K562 (cell line): ENCODE results near the gene SFRP2.

Source experiments
- ATF4 ChIP-seq: fragments of 450-650 bp; formaldehyde crosslinking; IDR thresholded peaks from 2 replicates; pipeline ENCODE4 v1.4.0; 2022; ENCODE audit warnings: mild to moderate bottlenecking, moderate library complexity
- CTCF ChIP-seq, 3 experiments: IDR thresholded peaks in 2 of 3; conservative IDR thresholded peaks in 1 of 3; 2 replicates each; pipeline ENCODE4 v1.5.1; 2011 to 2012; ENCODE audit warnings: low read length in 3 of 3, mild to moderate bottlenecking in 3 of 3, control low read depth in 2 of 3, improper control_type of control experiment in 1 of 3, inconsistent platforms in 1 of 3, low read depth in 1 of 3, mixed read lengths in 1 of 3, moderate library complexity in 1 of 3; ENCODE audit not compliant: insufficient read depth in 2 of 3
- DPF2 ChIP-seq: fragments of 450-650 bp; IDR thresholded peaks from 2 replicates; pipeline ENCODE4 v1.6.1; 2016
- EZH2 ChIP-seq: IDR thresholded peaks from 2 replicates; pipeline ENCODE4 v1.6.1; 2012; ENCODE audit warnings: low read depth, mild to moderate bottlenecking, inconsistent platforms, low read length, borderline replicate concordance
- PATZ1 ChIP-seq: fragments of 250-450 bp; sonication (Bioruptor Pico); IDR thresholded peaks from 2 replicates; pipeline ENCODE4 v1.5.0; 2020; ENCODE audit warnings: mild to moderate bottlenecking, borderline replicate concordance
- RAD21 ChIP-seq, 2 experiments: fragments of 250-450 bp in 1 of 2; fragments of 450-650 bp in 1 of 2; sonication (Bioruptor Pico) in 1 of 2; formaldehyde crosslinking in 1 of 2; IDR thresholded peaks in 1 of 2; conservative IDR thresholded peaks in 1 of 2; 2 replicates each; pipeline versions ENCODE4 v1.4.0 to v1.8.0; 2020 to 2022; ENCODE audit warnings: mild to moderate bottlenecking in 2 of 2, moderate library complexity in 1 of 2
- RBBP5 ChIP-seq: fragments of 200-600 bp; sonication (generic); IDR thresholded peaks from 2 replicates; pipeline ENCODE4 v1.6.1; 2012; ENCODE audit warnings: borderline replicate concordance, mild to moderate bottlenecking, low read length, control low read depth, inconsistent platforms; ENCODE audit not compliant: insufficient read depth, poor library complexity, severe bottlenecking
- XRCC5 ChIP-seq: fragments of 200-400 bp; formaldehyde crosslinking; IDR thresholded peaks from 2 replicates; pipeline ENCODE4 v1.6.1; 2017; ENCODE audit warnings: low read depth, mild to moderate bottlenecking, low read length
- ZBTB12 ChIP-seq: fragments of 250-450 bp; sonication (Bioruptor Pico); IDR thresholded peaks from 2 replicates; pipeline ENCODE4 v1.4.0; 2020
- ZBTB7A ChIP-seq: IDR thresholded peaks from 2 replicates; pipeline ENCODE4 v1.6.1; 2011; ENCODE audit warnings: low read depth, mild to moderate bottlenecking, low read length, moderate library complexity, borderline replicate concordance; ENCODE audit not compliant: control insufficient read depth
- ZNF217 ChIP-seq: sonication (generic); formaldehyde crosslinking; IDR thresholded peaks from 2 replicates; pipeline ENCODE4 v1.8.0; 2022; ENCODE audit warnings: mild to moderate bottlenecking, missing genetic modification reagents
- ZNF408 ChIP-seq: fragments of 250-450 bp; sonication (Bioruptor Pico); IDR thresholded peaks from 2 replicates; pipeline ENCODE4 v1.4.0; 2020; ENCODE audit warnings: low read depth, mild to moderate bottlenecking, moderate library complexity

GRCh38 chr4:153825691-153826090 lies 36.8 kb upstream of the SFRP2 start:
- TF ChIP-seq CTCF (IDR thresholded peaks at IDR 0.05 in 2 of 3, conservative IDR thresholded peaks at IDR 0.05 in 1 of 3; ENCODE audit: insufficient read depth in 2 of 3, low read depth in 1 of 3, low read length in 3 of 3) (no peak), XRCC5 (no peak), ZNF408 (no peak), EZH2 (no peak), ZBTB7A (no peak), ZNF217 (CRISPR knock-in tag) (no peak), RAD21 (CRISPR knock-in tag; conservative IDR thresholded peaks at IDR 0.05 in 1 of 2, IDR thresholded peaks at IDR 0.05 in 1 of 2) (no peak), DPF2 (no peak), ZBTB12 (CRISPR knock-in tag) (no peak), RBBP5 (no peak), ATF4 (no peak), PATZ1 (CRISPR knock-in tag) (no peak)
